ENCODE data around the gene FAM229A.

The FAM229A gene

GRCh38 chr1:32331549-32331948 lies 30.7 kb downstream of the FAM229A start:
- no peak for DNase-seq (ENCODE audit: low read depth in 3 of 3)

- no peak for DNase-seq (ENCODE audit: low read depth in 3 of 3)
These were observed 31.6 kb downstream of the FAM229A start for GRCh38 chr1:32330558-32331151.

GRCh38 chr1:32329931-32330466 lies 32.3 kb downstream of the FAM229A start:
- DNase-seq (ENCODE audit: low read depth in 3 of 3), result no peak

- DNase-seq (ENCODE audit: low read depth in 3 of 3), result no peak
These were observed 35.1 kb downstream of the FAM229A start for GRCh38 chr1:32327204-32327603.

- no peak for DNase-seq (ENCODE audit: low read depth in 3 of 3)
These were observed 40.5 kb downstream of the FAM229A start for GRCh38 chr1:32321712-32322291.

GRCh38 chr1:32318127-32318869 lies 44.0 kb downstream of the FAM229A start:
- DNase-seq (ENCODE audit: low read depth in 3 of 3), result no peak

GRCh38 chr1:32316903-32317277 lies 45.4 kb downstream of the FAM229A start:
- no peak for DNase-seq (ENCODE audit: low read depth in 3 of 3)

GRCh38 chr1:32311709-32312393 lies 50.4 kb downstream of the FAM229A start:
- no peak for DNase-seq (ENCODE audit: low read depth in 3 of 3)
